ENCODE data around the gene GRID1. TPM values are rescaled to one million over a fixed set of nuclear protein-coding genes. Genes with fewer than 3 reads are reported as not detected.

GRID1 gene
- polyA plus RNA-seq (2011; rRNA removed) (0.20 and 0.49 TPM in 2 replicates), polyA minus RNA-seq (2011; rRNA and poly(A)+ RNA removed) (0.85 and 0.87 TPM in 2 replicates)

GRCh38 chr10:86366033-86366901, at the start of gene GRID1:
TSS of gene GRID1 (minus strand) at chr10:86366795.
- H3K27me3 ChIP-seq (ENCODE audit: control insufficient read depth, insufficient read depth, low read length) = peaks cover 31% of the 10 kb centered on the region
- ChIA-PET POLR2A (no interaction called here), CTCF (no interaction called here)
- no peak for DNase-seq (ENCODE audit: low read depth)
- H3K4me3 ChIP-seq (ENCODE audit: low read depth, low read length) = peak within 1 kb of the TSS; percentile 38
- no peak for TF ChIP-seq CTCF (IDR thresholded peaks at IDR 0.05; ENCODE audit: insufficient read depth, low read depth, low read length)
- no peaks in the 10 kb centered on the region for H3K36me3 ChIP-seq (ENCODE audit: control insufficient read depth, insufficient read depth, low read length)

GRCh38 chr10:86415583-86415982, 49.0 kb upstream of the GRID1 start:
- ChIA-PET POLR2A (no interaction called here), CTCF (no interaction called here)
- no peak for TF ChIP-seq CTCF (IDR thresholded peaks at IDR 0.05; ENCODE audit: insufficient read depth, low read depth, low read length)
- Histone ChIP-seq H3K27me3 (ENCODE audit: control insufficient read depth, insufficient read depth, low read length) (no peaks in the 10 kb centered on the region), H3K4me3 (ENCODE audit: low read depth, low read length) (no peak overlapping the region), H3K36me3 (ENCODE audit: control insufficient read depth, insufficient read depth, low read length) (no peaks in the 10 kb centered on the region)
- no peak for DNase-seq (ENCODE audit: low read depth)

GRCh38 chr10:86415116-86415515, 48.5 kb upstream of the GRID1 start:
- Histone ChIP-seq H3K36me3 (ENCODE audit: control insufficient read depth, insufficient read depth, low read length) (no peaks in the 10 kb centered on the region), H3K4me3 (ENCODE audit: low read depth, low read length) (no peak overlapping the region), H3K27me3 (ENCODE audit: control insufficient read depth, insufficient read depth, low read length) (no peaks in the 10 kb centered on the region)
- no peak for DNase-seq (ENCODE audit: low read depth)
- CTCF ChIA-PET = no interaction called here
- POLR2A ChIA-PET = no interaction called here
- no peak for TF ChIP-seq CTCF (IDR thresholded peaks at IDR 0.05; ENCODE audit: insufficient read depth, low read depth, low read length)

- no peak for TF ChIP-seq CTCF (IDR thresholded peaks at IDR 0.05; ENCODE audit: insufficient read depth, low read depth, low read length)
- ChIA-PET CTCF (interaction anchor here (0.6 kb wide), 1 partner anchor 12 kb away, joined by 3 read pairs; no protein-coding TSS in a partner anchor), POLR2A (no interaction called here)
- no peaks in the 10 kb centered on the region for H3K27me3 ChIP-seq (ENCODE audit: control insufficient read depth, insufficient read depth, low read length)
- H3K4me3 ChIP-seq (ENCODE audit: low read depth, low read length) = no peak overlapping the region
- peak; percentile 30 for DNase-seq (ENCODE audit: low read depth)
- H3K36me3 ChIP-seq (ENCODE audit: control insufficient read depth, insufficient read depth, low read length) = no peaks in the 10 kb centered on the region
These were observed 46.6 kb upstream of the GRID1 start for GRCh38 chr10:86413046-86413728.
